ENCODE data around the gene TRAM2.

DNA sequence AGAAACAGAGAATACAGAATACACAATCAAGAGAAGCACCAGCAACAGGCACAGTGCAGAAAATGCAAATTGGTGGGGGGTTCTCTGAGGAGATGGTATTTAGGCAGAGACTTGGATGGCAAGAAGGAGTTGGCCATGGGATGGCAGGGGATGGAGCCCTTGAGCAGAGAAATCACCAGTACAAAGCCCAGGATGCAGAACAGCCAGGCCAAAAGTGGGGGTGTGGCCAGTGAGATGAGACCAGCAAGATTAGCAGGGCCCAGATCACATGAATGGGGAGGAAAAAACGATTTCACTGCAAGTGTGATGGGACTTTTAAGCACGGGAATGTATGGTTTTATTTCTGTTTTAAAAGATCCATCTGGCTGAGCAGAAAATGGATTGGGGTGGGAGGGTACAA is 63.4 kb downstream of the TRAM2 start:
- TF ChIP-seq, protein P1, sequence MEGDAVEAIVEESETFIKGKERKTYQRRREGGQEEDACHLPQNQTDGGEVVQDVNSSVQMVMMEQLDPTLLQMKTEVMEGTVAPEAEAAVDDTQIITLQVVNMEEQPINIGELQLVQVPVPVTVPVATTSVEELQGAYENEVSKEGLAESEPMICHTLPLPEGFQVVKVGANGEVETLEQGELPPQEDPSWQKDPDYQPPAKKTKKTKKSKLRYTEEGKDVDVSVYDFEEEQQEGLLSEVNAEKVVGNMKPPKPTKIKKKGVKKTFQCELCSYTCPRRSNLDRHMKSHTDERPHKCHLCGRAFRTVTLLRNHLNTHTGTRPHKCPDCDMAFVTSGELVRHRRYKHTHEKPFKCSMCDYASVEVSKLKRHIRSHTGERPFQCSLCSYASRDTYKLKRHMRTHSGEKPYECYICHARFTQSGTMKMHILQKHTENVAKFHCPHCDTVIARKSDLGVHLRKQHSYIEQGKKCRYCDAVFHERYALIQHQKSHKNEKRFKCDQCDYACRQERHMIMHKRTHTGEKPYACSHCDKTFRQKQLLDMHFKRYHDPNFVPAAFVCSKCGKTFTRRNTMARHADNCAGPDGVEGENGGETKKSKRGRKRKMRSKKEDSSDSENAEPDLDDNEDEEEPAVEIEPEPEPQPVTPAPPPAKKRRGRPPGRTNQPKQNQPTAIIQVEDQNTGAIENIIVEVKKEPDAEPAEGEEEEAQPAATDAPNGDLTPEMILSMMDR (IDR thresholded peaks at IDR 0.05), result no peak
- no peak for TF ChIP-seq POLR2A (IDR thresholded peaks at IDR 0.05)

Measured in adrenal gland (tissue), 5 donors.